ENCODE results near the gene CACNA1F. TPM values are rescaled to one million over a fixed set of nuclear protein-coding genes. Genes with fewer than 3 reads are reported as not detected.

CACNA1F gene
- total and polyA plus RNA-seq, 9 of the 15 experiments (the other 6 are each of a cell fraction or from before 2014, with no cell fraction given): under 0.01 to 0.41 (median 0.03) TPM; not detected in 3

- Histone ChIP-seq H2AFZ (ENCODE audit: low read depth, low read length) (no peak overlapping the region), H3K79me2 (ENCODE audit: control insufficient read depth, insufficient read depth, low read length) (no peaks in the 10 kb centered on the region), H3K9me1 (ENCODE audit: control insufficient read depth, insufficient read depth, low read length) (no peaks in the 10 kb centered on the region), H3K27me3 (ENCODE audit: control insufficient read depth in 2 of 2, insufficient read depth in 2 of 2, low read length in 2 of 2) (no peaks in the 10 kb centered on the region), H3K27ac (ENCODE audit: extremely low read depth, low read depth, low read length) (no peak overlapping the region), H3K9me3 (replicated peaks; ENCODE audit: control insufficient read depth, insufficient read depth, low read depth, low read length) (no peaks in the 10 kb centered on the region), H3K4me2 (ENCODE audit: insufficient read depth, low read length) (no peak overlapping the region), H3K36me3 (ENCODE audit: control insufficient read depth, insufficient read depth, low read length) (no peaks in the 10 kb centered on the region), H3K4me3 (no peak overlapping the region), H3K9ac (ENCODE audit: insufficient read depth in 1 of 2, low read depth in 2 of 2, low read length in 2 of 2) (no peak overlapping the region), H3K4me1 (replicated peaks in 1 of 2; ENCODE audit: control insufficient read depth in 2 of 2, insufficient read depth in 2 of 2, low read length in 2 of 2) (peaks cover 0 to 11% of the 10 kb centered on the region in 2 experiments; a peak in 4 of 5 replicates), H4K20me1 (replicated peaks; ENCODE audit: control insufficient read depth, insufficient read depth, low read length) (no peaks in the 10 kb centered on the region)
- POLR2A ChIA-PET: no interaction called here
- FAIRE-seq (no peak), DNase-seq (ENCODE audit: extremely low read depth in 1 of 4, low spot score in 3 of 4) (no peak), ATAC-seq (no peak)
- CTCF ChIA-PET (ENCODE audit: low intra/inter-chr PET ratio): no interaction called here
- in situ Hi-C loops (cut with MboI): no loop called here
- 14% methylated on average over 4 of the region's 8 CpGs for WGBS (ENCODE audit: insufficient coverage, low coverage, missing lambda C conversion rate)
- BruUV-seq (replicated peaks): no TSS peak
- intact Hi-C loops (cut with micrococcal nuclease): no loop called here
- TF ChIP-seq MBD2 (IDR thresholded peaks at IDR 0.05; ENCODE audit: borderline replicate concordance, low read depth) (no peak), ZHX1 (conservative IDR thresholded peaks at IDR 0.05; ENCODE audit: low read length) (no peak), STAT6 (CRISPR knock-in tag; IDR thresholded peaks at IDR 0.05) (no peak), KLF16 (IDR thresholded peaks at IDR 0.05) (no peak), ASH1L (IDR thresholded peaks at IDR 0.05; ENCODE audit: borderline replicate concordance, low read depth, partially characterized antibody) (no peak), SMC3 (conservative IDR thresholded peaks at IDR 0.05; ENCODE audit: insufficient read depth, low read depth, low read length) (no peak), HMGN3 (IDR thresholded peaks at IDR 0.05; ENCODE audit: borderline replicate concordance, extremely low read depth, insufficient read length, low read depth, low read length) (no peak), ZBED1 (IDR thresholded peaks at IDR 0.05) (no peak), ZNF121 (CRISPR knock-in tag; conservative IDR thresholded peaks at IDR 0.05) (no peak), ETS1 (conservative IDR thresholded peaks at IDR 0.05; ENCODE audit: control insufficient read depth, low read depth, low read length) (no peak), CAMTA2 (CRISPR knock-in tag; conservative IDR thresholded peaks at IDR 0.05) (no peak), HDGF (IDR thresholded peaks at IDR 0.05) (no peak), CTBP1 (IDR thresholded peaks at IDR 0.05; ENCODE audit: borderline replicate concordance) (no peak), EP300 (IDR thresholded peaks at IDR 0.05; ENCODE audit: low read length) (no peak), ZNF174 (CRISPR knock-in tag; IDR thresholded peaks at IDR 0.05) (no peak)
- TF ChIP-seq, protein P1, sequence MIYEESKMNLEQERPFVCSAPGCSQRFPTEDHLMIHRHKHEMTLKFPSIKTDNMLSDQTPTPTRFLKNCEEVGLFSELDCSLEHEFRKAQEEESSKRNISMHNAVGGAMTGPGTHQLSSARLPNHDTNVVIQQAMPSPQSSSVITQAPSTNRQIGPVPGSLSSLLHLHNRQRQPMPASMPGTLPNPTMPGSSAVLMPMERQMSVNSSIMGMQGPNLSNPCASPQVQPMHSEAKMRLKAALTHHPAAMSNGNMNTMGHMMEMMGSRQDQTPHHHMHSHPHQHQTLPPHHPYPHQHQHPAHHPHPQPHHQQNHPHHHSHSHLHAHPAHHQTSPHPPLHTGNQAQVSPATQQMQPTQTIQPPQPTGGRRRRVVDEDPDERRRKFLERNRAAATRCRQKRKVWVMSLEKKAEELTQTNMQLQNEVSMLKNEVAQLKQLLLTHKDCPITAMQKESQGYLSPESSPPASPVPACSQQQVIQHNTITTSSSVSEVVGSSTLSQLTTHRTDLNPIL (CRISPR knock-in tag; IDR thresholded peaks at IDR 0.05): no peak
Observed at GRCh38 chrX:49206543-49206942, 26.6 kb downstream of the CACNA1F start.
